HCT116 (cell line): ENCODE measurements around the gene GALK1. TPM values are rescaled to one million over a fixed set of nuclear protein-coding genes. Genes with fewer than 3 reads are reported as not detected.

ENCODE experiments used
- ATAC-seq: fragments of 200-7000 bp; cut with Tn5 transposase; 2 replicates; pipeline ENCODE4 v1.9.1; 2020; ENCODE audit warnings: mild to moderate bottlenecking, moderate library complexity
- BruUV-seq: library from RNA; stranded (reverse); fragments of 400-500 nt; replicated peaks from 2 replicates; lab custom pipeline; 2021; lab: Mats Ljungman, UMichigan
- CTCF ChIA-PET: fragments of 300-600 bp; sonication (Branson Sonifier 250); formaldehyde crosslinking; loops from one replicate; lab custom pipeline; 2021; ENCODE audit warnings: antibody characterized with exemption; lab: Charles Lee
- POLR2A ChIA-PET: fragments of 300-600, 350-600 bp; sonication (Branson Sonifier 250); formaldehyde crosslinking; loops from one replicate; lab custom pipeline; 2021; ENCODE audit warnings: antibody characterized with exemption; lab: Charles Lee
- RAD21 ChIA-PET, 2 experiments: fragments of 300-600 bp; sonication (Branson Sonifier 250); formaldehyde crosslinking; loops; one replicate each; lab custom pipeline; 2023; ENCODE audit warnings: low total read pairs in 2 of 2; ENCODE audit not compliant: uncharacterized antibody in 2 of 2, unreplicated experiment in 2 of 2, low non-redundant PET in 1 of 2; lab: Charles Lee
- DNase-seq: peaks from one replicate; pipeline ENCODE4 v3.0.0-alpha.2; 2010; ENCODE audit warnings: low read depth, low spot score
- H2AFZ ChIP-seq: fragments of 200-600 bp; shearing (Covaris generic), sonication (generic); 2 replicates; pipeline ENCODE4 v1.6.1; 2017; ENCODE audit warnings: low read depth, mixed run types, mixed read lengths, antibody characterized with exemption, low read length; ENCODE audit not compliant: poor library complexity, severe bottlenecking
- H3K27ac ChIP-seq: 2 replicates; pipeline ENCODE4 v1.5.1; 2012; ENCODE audit warnings: low read depth, low read length
- H3K27me3 ChIP-seq: fragments of 200-600 bp; sonication (generic); 2 replicates; pipeline ENCODE4 v1.6.1; 2016; ENCODE audit warnings: mixed run types, low read length, mixed read lengths; ENCODE audit not compliant: insufficient read depth
- H3K36me3 ChIP-seq, 2 experiments: fragments of 200-500 bp in 1 of 2; fragments of 200-600 bp in 1 of 2; sonication (Bioruptor generic) in 1 of 2; sonication (generic) in 1 of 2; 2 replicates each; pipeline versions ENCODE4 v1.5.1 to v1.6.1; 2014 to 2016; ENCODE audit warnings: low read length in 2 of 2, inconsistent platforms in 1 of 2, mixed read lengths in 1 of 2, mixed run types in 1 of 2; ENCODE audit not compliant: insufficient read depth in 2 of 2, control insufficient read depth in 1 of 2
- H3K4me1 ChIP-seq, 2 experiments: fragments of 200-600 bp in 1 of 2; sonication (generic) in 1 of 2; 2 replicates each; pipeline versions ENCODE4 v1.5.1 to v1.6.1; 2012 to 2017; ENCODE audit warnings: low read length in 2 of 2, inconsistent platforms in 1 of 2, mild to moderate bottlenecking in 1 of 2, mixed read lengths in 1 of 2, mixed run types in 1 of 2, moderate library complexity in 1 of 2; ENCODE audit not compliant: insufficient read depth in 2 of 2, control insufficient read depth in 1 of 2
- H3K4me2 ChIP-seq: fragments of 200-600 bp; sonication (generic); 2 replicates; pipeline ENCODE4 v1.6.1; 2017; ENCODE audit warnings: mixed run types, low read length, mixed read lengths
- H3K4me3 ChIP-seq, 2 experiments: fragments of 200-600 bp in 1 of 2; sonication (generic) in 1 of 2; replicated peaks in 1 of 2; 2 replicates each; pipeline ENCODE4 v1.5.1; 2011 to 2016; ENCODE audit warnings: low read length in 2 of 2, control low read depth in 1 of 2, low read depth in 1 of 2, mild to moderate bottlenecking in 1 of 2, mixed read lengths in 1 of 2, mixed run types in 1 of 2
- H3K79me2 ChIP-seq: fragments of 200-600 bp; sonication (generic); 2 replicates; pipeline ENCODE4 v1.6.1; 2017; ENCODE audit warnings: mild to moderate bottlenecking, mixed run types, low read length, moderate library complexity, mixed read lengths; ENCODE audit not compliant: insufficient read depth
- H3K9ac ChIP-seq: fragments of 200-600 bp; sonication (generic); 2 replicates; pipeline ENCODE4 v1.6.1; 2016; ENCODE audit warnings: low read length, mixed read lengths
- H3K9me2 ChIP-seq: fragments of 200-600 bp; sonication (generic), shearing (Covaris generic); 2 replicates; pipeline ENCODE4 v1.6.1; 2017; ENCODE audit warnings: mixed run types, mild to moderate bottlenecking, moderate library complexity; ENCODE audit not compliant: insufficient read depth
- H3K9me3 ChIP-seq, 2 experiments: fragments of 200-500 bp in 1 of 2; fragments of 200-600 bp in 1 of 2; sonication (Bioruptor generic) in 1 of 2; sonication (generic) in 1 of 2; 2 replicates each; pipeline ENCODE4 v1.6.1; 2014 to 2017; ENCODE audit warnings: low read length in 2 of 2, mixed read lengths in 2 of 2, inconsistent platforms in 1 of 2, low read depth in 1 of 2, mild to moderate bottlenecking in 1 of 2, mixed run types in 1 of 2, moderate library complexity in 1 of 2; ENCODE audit not compliant: control insufficient read depth in 1 of 2, insufficient read depth in 1 of 2
- H4K20me1 ChIP-seq: fragments of 200-600 bp; sonication (generic), shearing (Covaris generic); 2 replicates; pipeline ENCODE4 v1.6.1; 2017; ENCODE audit warnings: mixed run types, mild to moderate bottlenecking, moderate library complexity; ENCODE audit not compliant: insufficient read depth
- ATF3 ChIP-seq: IDR thresholded peaks from 2 replicates; pipeline ENCODE4 v1.6.1; 2012
- CBX3 ChIP-seq: IDR thresholded peaks from 2 replicates; pipeline ENCODE4 v1.6.1; 2012; ENCODE audit warnings: low read depth
- CEBPB ChIP-seq: IDR thresholded peaks from 2 replicates; pipeline ENCODE4 v1.6.1; 2012; ENCODE audit warnings: low read depth
- EGR1 ChIP-seq: IDR thresholded peaks from 2 replicates; pipeline ENCODE4 v1.6.1; 2012; ENCODE audit warnings: low read depth
- ELF1 ChIP-seq: IDR thresholded peaks from 2 replicates; pipeline ENCODE4 v1.6.1; 2012; ENCODE audit warnings: low read depth, borderline replicate concordance
- EZH2 ChIP-seq: fragments of 200-600 bp; sonication (generic); IDR thresholded peaks from 2 replicates; pipeline ENCODE4 v1.6.1; 2017; ENCODE audit warnings: antibody characterized with exemption, mixed run types
- FOSL1 ChIP-seq: IDR thresholded peaks from 2 replicates; pipeline ENCODE4 v1.6.1; 2012; ENCODE audit warnings: low read depth
- POLR2A ChIP-seq: IDR thresholded peaks from 2 replicates; pipeline ENCODE4 v1.7.0; 2011; ENCODE audit warnings: borderline replicate concordance; ENCODE audit not compliant: insufficient read depth, insufficient read length; ENCODE audit errors: extremely low read depth
- POLR2AphosphoS5 ChIP-seq: IDR thresholded peaks from 2 replicates; pipeline ENCODE4 v1.6.1; 2011; ENCODE audit warnings: mild to moderate bottlenecking, low read depth, low read length, moderate library complexity
- RAD21 ChIP-seq: IDR thresholded peaks from 2 replicates; pipeline ENCODE4 v1.6.1; 2012; ENCODE audit warnings: low read depth, mild to moderate bottlenecking
- SP1 ChIP-seq: IDR thresholded peaks from 2 replicates; pipeline ENCODE4 v1.6.1; 2012; ENCODE audit warnings: low read depth
- SRF ChIP-seq: IDR thresholded peaks from 2 replicates; pipeline ENCODE4 v1.6.1; 2012; ENCODE audit warnings: low read depth
- TCF7L2 ChIP-seq: IDR thresholded peaks from 2 replicates; pipeline ENCODE4 v1.7.0; 2011; ENCODE audit warnings: borderline replicate concordance, inconsistent platforms; ENCODE audit not compliant: insufficient read depth, insufficient read length; ENCODE audit errors: extremely low read depth
- YY1 ChIP-seq: IDR thresholded peaks from 2 replicates; pipeline ENCODE4 v1.6.1; 2011; ENCODE audit warnings: low read length, low read depth, moderate library complexity, mild to moderate bottlenecking; ENCODE audit not compliant: insufficient replicate concordance; ENCODE audit errors: extremely low read depth
- ZNF274 ChIP-seq: fragments of 200-500 bp; sonication (Bioruptor generic); IDR thresholded peaks from 2 replicates; pipeline ENCODE4 v1.6.1; 2014; ENCODE audit warnings: mild to moderate bottlenecking, low read depth, low read length, inconsistent platforms
- intact Hi-C: fragments of 100-400 bp; cut with micrococcal nuclease; formaldehyde crosslinking; loops from 2 replicates; pipeline ENCODE4 v1.10.0; 2022
- total RNA-seq: library from RNA; stranded (reverse); gene quantifications from one replicate; pipeline ENCODE4 v1.2.1, GENCODE V29; 2021; ENCODE audit not compliant: unreplicated experiment
- TF ChIP-seq, protein P1 (sequence below), 3 experiments: fragments of 200-600 bp in 1 of 3; sonication (generic) in 1 of 3; IDR thresholded peaks in 2 of 3; conservative IDR thresholded peaks in 1 of 3; 2 replicates each; pipeline ENCODE4 v1.5.1; 2012 to 2017; ENCODE audit warnings: low read depth in 2 of 3, low read length in 2 of 3, antibody characterized with exemption in 1 of 3, borderline replicate concordance in 1 of 3, control low read depth in 1 of 3, mild to moderate bottlenecking in 1 of 3, mixed read lengths in 1 of 3, mixed run types in 1 of 3, moderate library complexity in 1 of 3; ENCODE audit not compliant: insufficient read depth in 1 of 3

The GALK1 gene
- total RNA-seq, 1 experiment from 2014 or later: 57.8 TPM

GRCh38 chr17:75722542-75723095 is 42.4 kb downstream of the GALK1 start:
- Histone ChIP-seq H3K9me3 (no peaks in the 10 kb centered on the region), H3K9me2 (no peaks in the 10 kb centered on the region), H3K4me1 (peaks cover 27 to 43% of the 10 kb centered on the region in 2 experiments), H2AFZ (no peak overlapping the region), H3K36me3 (peaks cover 18 to 28% of the 10 kb centered on the region in 2 experiments), H4K20me1 (no peaks in the 10 kb centered on the region), H3K27ac (peak overlapping the region; percentile 94), H3K4me2 (peak overlapping the region; percentile 91), H3K27me3 (no peaks in the 10 kb centered on the region), H3K79me2 (peaks cover 47% of the 10 kb centered on the region), H3K4me3 (peak overlapping the region; percentile 87 to 95), H3K9ac (peak overlapping the region; percentile 86)
- no peak for DNase-seq
- BruUV-seq: no TSS peak
- ATAC-seq: no peak
- ChIA-PET RAD21 (interaction anchor here in 1 of 2 experiments (1.7 kb wide), 1 partner anchor 30 kb away, joined by 5 read pairs; no protein-coding TSS in a partner anchor), CTCF (interaction anchor here (0.8 to 1.9 kb wide), 3 partner anchors 29 to 121 kb away, joined by 3 to 5 read pairs (median 4); no protein-coding TSS in a partner anchor), POLR2A (interaction anchor here (3.5 to 3.8 kb wide), 2 partner anchors 30 to 41 kb away, joined by 17 to 41 read pairs; no protein-coding TSS in a partner anchor)
- intact Hi-C loops: loop anchor here (2.0 kb wide), 1 partner anchor 48 kb away; no protein-coding TSS in a partner anchor
- TF ChIP-seq SRF (no peak), POLR2AphosphoS5 (no peak; the same call in 1 of the 2 replicates), CBX3 (no peak), EGR1 (no peak), ATF3 (no peak), TCF7L2 (no peak), EZH2 (no peak), FOSL1 (no peak), ZNF274 (no peak), CEBPB (no peak), RAD21 (no peak), POLR2A (no peak), YY1 (no peak), SP1 (no peak), ELF1 (no peak)
- TF ChIP-seq, protein P1, sequence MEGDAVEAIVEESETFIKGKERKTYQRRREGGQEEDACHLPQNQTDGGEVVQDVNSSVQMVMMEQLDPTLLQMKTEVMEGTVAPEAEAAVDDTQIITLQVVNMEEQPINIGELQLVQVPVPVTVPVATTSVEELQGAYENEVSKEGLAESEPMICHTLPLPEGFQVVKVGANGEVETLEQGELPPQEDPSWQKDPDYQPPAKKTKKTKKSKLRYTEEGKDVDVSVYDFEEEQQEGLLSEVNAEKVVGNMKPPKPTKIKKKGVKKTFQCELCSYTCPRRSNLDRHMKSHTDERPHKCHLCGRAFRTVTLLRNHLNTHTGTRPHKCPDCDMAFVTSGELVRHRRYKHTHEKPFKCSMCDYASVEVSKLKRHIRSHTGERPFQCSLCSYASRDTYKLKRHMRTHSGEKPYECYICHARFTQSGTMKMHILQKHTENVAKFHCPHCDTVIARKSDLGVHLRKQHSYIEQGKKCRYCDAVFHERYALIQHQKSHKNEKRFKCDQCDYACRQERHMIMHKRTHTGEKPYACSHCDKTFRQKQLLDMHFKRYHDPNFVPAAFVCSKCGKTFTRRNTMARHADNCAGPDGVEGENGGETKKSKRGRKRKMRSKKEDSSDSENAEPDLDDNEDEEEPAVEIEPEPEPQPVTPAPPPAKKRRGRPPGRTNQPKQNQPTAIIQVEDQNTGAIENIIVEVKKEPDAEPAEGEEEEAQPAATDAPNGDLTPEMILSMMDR (IDR thresholded peaks at IDR 0.05 in 2 of 3, conservative IDR thresholded peaks at IDR 0.05 in 1 of 3; ENCODE audit: borderline replicate concordance in 1 of 3, insufficient read depth in 1 of 3, low read depth in 2 of 3, low read length in 2 of 3): no peak
- TF ChIP-seq, all 23 proteins: peak for 0
